GM19324 (cell line): ENCODE data around the gene ATP6V0E2.
A peak's percentile ranks its signal among the peaks of the same experiment; 100 is the strongest.

ENCODE experiments used
- ATAC-seq: cut with Tn5 transposase; IDR thresholded peaks from one replicate; pipeline ENCODE4 v1.9.1; 2021; ENCODE audit warnings: mild to moderate bottlenecking, moderate library complexity; ENCODE audit not compliant: unreplicated experiment, low FRiP score

ATP6V0E2 gene

GRCh38 chr7:149838224-149838991, 35.4 kb upstream of the ATP6V0E2 start, which contains the start of gene ZNF862:
Gene ZNF862 (plus strand): TSS chr7:149838375. CDS start chr7:149838612, 237 bp downstream.
- peak; percentile 99 for ATAC-seq

- no peak for ATAC-seq
Measured at GRCh38 chr7:149838992-149839408, 34.8 kb upstream of the ATP6V0E2 start.

GRCh38 chr7:149839933-149840332, 33.8 kb upstream of the ATP6V0E2 start:
- ATAC-seq, result no peak

- ATAC-seq, result no peak
Measured at GRCh38 chr7:149843566-149843965, 30.2 kb upstream of the ATP6V0E2 start.

- ATAC-seq, result no peak
Measured at GRCh38 chr7:149844445-149844844, 29.3 kb upstream of the ATP6V0E2 start.

GRCh38 chr7:149845257-149845980, 28.4 kb upstream of the ATP6V0E2 start:
- no peak for ATAC-seq

GRCh38 chr7:149846021-149846420, 27.7 kb upstream of the ATP6V0E2 start:
- no peak for ATAC-seq

GRCh38 chr7:149846436-149847046, 27.2 kb upstream of the ATP6V0E2 start:
- no peak for ATAC-seq

GRCh38 chr7:149849174-149849573, 24.6 kb upstream of the ATP6V0E2 start:
- no peak for ATAC-seq

- ATAC-seq, result no peak
Measured at GRCh38 chr7:149850007-149850594, 23.7 kb upstream of the ATP6V0E2 start.

GRCh38 chr7:149850716-149851115, 23.1 kb upstream of the ATP6V0E2 start:
- no peak for ATAC-seq

GRCh38 chr7:149851449-149851848, 22.3 kb upstream of the ATP6V0E2 start:
- no peak for ATAC-seq

- no peak for ATAC-seq
Measured at GRCh38 chr7:149853157-149853556, 20.6 kb upstream of the ATP6V0E2 start.

- ATAC-seq, result no peak
Measured at GRCh38 chr7:149854611-149855360, 19.0 kb upstream of the ATP6V0E2 start.

GRCh38 chr7:149855361-149856305, 18.1 kb upstream of the ATP6V0E2 start:
- ATAC-seq, result no peak

GRCh38 chr7:149856583-149856982, 17.2 kb upstream of the ATP6V0E2 start:
- no peak for ATAC-seq

GRCh38 chr7:149859369-149859768, 14.4 kb upstream of the ATP6V0E2 start:
- no peak for ATAC-seq

GRCh38 chr7:149859876-149860275, 13.9 kb upstream of the ATP6V0E2 start:
- ATAC-seq, result no peak
